ENCODE measurements around the gene ADIPOQ. TPM values are rescaled to one million over a fixed set of nuclear protein-coding genes. Genes with fewer than 3 reads are reported as not detected.
A peak's percentile ranks its signal among the peaks of the same experiment; 100 is the strongest.
"Not testable (repeated sequence)": the region's sequence is repeated elsewhere in the genome, so short reads cannot be mapped to it uniquely, and the experiment has no call there.

The ADIPOQ gene
- total and polyA plus RNA-seq, 4 experiments from 2014 or later: not detected

DNA sequence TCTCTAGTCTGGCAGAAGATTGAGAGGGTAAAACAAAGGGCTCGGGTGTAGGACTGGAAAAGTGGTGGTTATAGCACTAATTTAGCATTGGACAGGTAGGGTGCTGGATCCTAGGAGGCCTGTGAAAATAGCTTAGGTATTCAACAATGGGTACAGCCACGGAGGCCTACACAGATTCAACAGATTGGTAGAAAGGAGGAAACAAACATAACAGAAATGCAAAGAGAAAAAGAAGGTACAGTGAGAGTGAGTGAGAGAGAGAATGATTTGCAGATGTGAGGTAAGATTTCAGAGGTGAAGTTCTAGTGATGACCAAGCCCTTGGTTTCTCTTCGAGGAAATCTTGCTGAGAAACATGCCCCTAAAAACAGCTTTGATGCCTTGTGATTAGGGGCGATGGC is 37.9 kb downstream of the ADIPOQ start:
- Histone ChIP-seq H3K36me3 (ENCODE audit: insufficient read depth, low read length) (no peaks in the 10 kb centered on the region), H3K9me3 (ENCODE audit: control insufficient read depth in 1 of 2, low read length in 2 of 2) (no peaks in the 10 kb centered on the region), H3K4me1 (ENCODE audit: insufficient read depth, low read length) (peaks cover 45% of the 10 kb centered on the region), H3K27ac (ENCODE audit: low read depth, low read length) (no peak overlapping the region), H3K4me3 (ENCODE audit: low read length in 2 of 2) (no peak overlapping the region), H3K27me3 (ENCODE audit: insufficient read depth, low read length) (no peaks in the 10 kb centered on the region)
- intact Hi-C loops (cut with micrococcal nuclease): no loop called here
- H3K27me3 Mint-ChIP-seq: no peaks in the 10 kb centered on the region
- peaks cover 30 to 48% (median 40%) of the 10 kb centered on the region in 4 donors for H3K4me1 Mint-ChIP-seq
- ChIA-PET CTCF (ENCODE audit: partially characterized antibody) (interaction anchor here (0.7 to 2.0 kb wide), 6 partner anchors 8 to 259 kb away, joined by 3 to 6 read pairs (median 4); partner anchors contain the start of genes RPL39L and ST6GAL1), POLR2A (ENCODE audit: partially characterized antibody) (interaction anchor here (0.7 to 3.7 kb wide), 8 partner anchors 9 to 105 kb away, joined by 3 to 36 read pairs (median 7); partner anchors contain the start of genes EIF4A2 and ST6GAL1)
- no peak for DNase-seq
- H3K9me3 Mint-ChIP-seq: peaks cover 0 to 7% (median 2%) of the 10 kb centered on the region in 8 donors
- peak overlapping the region; percentile 30 to 83 (median 67) for H3K4me3 Mint-ChIP-seq
- peak overlapping the region; percentile 15 to 89 (median 68) for H3K27ac Mint-ChIP-seq
- H3K36me3 Mint-ChIP-seq: peaks cover 0 to 8% of the 10 kb centered on the region in 2 donors

DNA sequence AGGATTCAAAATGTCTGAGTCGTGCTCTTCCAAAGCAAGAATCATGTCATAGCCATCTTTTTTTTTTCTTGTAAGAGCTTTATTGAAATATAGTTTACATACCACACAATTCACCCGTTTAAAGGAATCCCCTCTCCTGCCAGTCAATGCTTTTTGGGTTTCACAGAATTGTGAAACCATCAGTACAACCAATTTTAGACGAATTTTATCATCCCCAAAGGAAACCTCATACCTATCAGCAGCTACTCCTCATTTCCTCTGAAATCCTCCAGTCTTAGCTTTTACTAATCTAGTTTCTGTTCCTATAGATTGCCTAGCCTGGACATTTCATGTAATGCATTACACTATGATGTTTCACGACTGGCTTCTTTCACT is 39.6 kb downstream of the ADIPOQ start:
- peaks cover 45% of the 10 kb centered on the region for H3K4me1 ChIP-seq (ENCODE audit: insufficient read depth, low read length)
- H3K27me3 Mint-ChIP-seq: no peaks in the 10 kb centered on the region
- no peak overlapping the region for H3K4me3 ChIP-seq (ENCODE audit: low read length in 2 of 2)
- H3K4me1 Mint-ChIP-seq: peaks cover 30 to 55% (median 40%) of the 10 kb centered on the region in 4 donors
- H3K36me3 ChIP-seq (ENCODE audit: insufficient read depth, low read length): no peaks in the 10 kb centered on the region
- no peak for DNase-seq
- no peaks in the 10 kb centered on the region for H3K27me3 ChIP-seq (ENCODE audit: insufficient read depth, low read length)
- H3K27ac ChIP-seq (ENCODE audit: low read depth, low read length): no peak overlapping the region
- ChIA-PET POLR2A (ENCODE audit: partially characterized antibody) (interaction anchor here (0.8 to 3.7 kb wide), 5 partner anchors 10 to 146 kb away, joined by 3 to 36 read pairs (median 6); partner anchors contain the start of gene ST6GAL1), CTCF (ENCODE audit: partially characterized antibody) (interaction anchor here (0.7 to 1.2 kb wide), 3 partner anchors 10 to 231 kb away, joined by 3 to 4 read pairs (median 3); no protein-coding TSS in a partner anchor)
- H3K36me3 Mint-ChIP-seq: peaks cover 0 to 8% of the 10 kb centered on the region in 2 donors
- H3K9me3 ChIP-seq (ENCODE audit: control insufficient read depth in 1 of 2, low read length in 2 of 2): no peaks in the 10 kb centered on the region
- H3K9me3 Mint-ChIP-seq: peaks cover 0 to 7% (median 2%) of the 10 kb centered on the region in 8 donors
- peak overlapping the region in 4 of 7 donors; percentile 2 to 82 (median 60) for H3K27ac Mint-ChIP-seq
- peak overlapping the region in 7 of 8 donors; percentile 21 to 84 (median 54) for H3K4me3 Mint-ChIP-seq
- intact Hi-C loops (cut with micrococcal nuclease): loop anchor here (2.0 kb wide), 1 partner anchor 51 kb away; no protein-coding TSS in a partner anchor

DNA sequence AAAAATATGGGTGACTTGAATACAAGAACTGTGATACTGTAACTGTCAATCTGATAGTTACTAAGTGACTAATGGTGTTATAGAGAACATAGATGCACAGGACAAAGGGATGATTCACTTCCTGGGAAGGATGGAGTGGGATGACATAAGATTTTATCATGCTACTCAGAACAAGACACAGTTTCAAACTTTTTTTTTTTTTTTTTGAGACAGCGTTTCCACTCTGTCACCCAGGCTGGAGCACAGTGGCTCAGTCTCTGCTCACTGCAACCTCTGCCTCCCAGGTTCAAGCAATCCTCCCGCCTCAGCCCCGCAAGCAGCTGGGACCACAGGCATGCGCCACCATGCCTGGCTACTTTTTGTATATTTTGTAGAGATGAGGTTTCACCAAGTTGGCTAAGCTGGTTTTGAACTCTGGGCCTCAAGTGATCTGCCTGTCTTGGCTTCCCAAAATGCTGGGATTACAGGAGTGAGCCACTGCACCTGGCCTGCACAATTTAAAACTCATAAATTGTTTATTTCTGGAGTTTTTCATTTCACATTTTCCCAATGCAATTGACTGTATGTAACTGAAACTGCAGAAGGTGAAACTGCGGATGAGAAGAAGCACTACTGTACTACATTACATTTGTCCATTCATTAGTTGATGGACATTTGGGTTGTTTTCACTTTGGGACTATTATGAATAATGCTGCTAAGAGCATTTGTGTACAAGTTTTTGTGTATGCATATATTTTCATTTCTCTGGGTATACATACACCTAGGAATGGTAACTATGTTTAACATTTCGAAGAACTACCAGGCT is 40.6 kb downstream of the ADIPOQ start:
- no peaks in the 10 kb centered on the region for H3K27me3 ChIP-seq (ENCODE audit: insufficient read depth, low read length)
- no peak for DNase-seq
- H3K9me3 ChIP-seq (ENCODE audit: control insufficient read depth in 1 of 2, low read length in 2 of 2): no peaks in the 10 kb centered on the region
- Mint-ChIP-seq H3K27me3 (no peaks in the 10 kb centered on the region), H3K36me3 (peaks cover 0 to 8% of the 10 kb centered on the region in 2 donors), H3K9me3 (peaks cover 0 to 7% (median 2%) of the 10 kb centered on the region in 8 donors), H3K4me1 (peaks cover 30 to 55% (median 40%) of the 10 kb centered on the region in 4 donors), H3K4me3 (peak overlapping the region in 6 of 8 donors; percentile 17 to 77 (median 39)), H3K27ac (peak overlapping the region in 5 of 7 donors; percentile 11 to 26 (median 17))
- intact Hi-C loops (cut with micrococcal nuclease): loop anchor here (2.0 kb wide), 1 partner anchor 50 kb away; no protein-coding TSS in a partner anchor
- H3K27ac ChIP-seq (ENCODE audit: low read depth, low read length): no peak overlapping the region
- ChIA-PET CTCF (ENCODE audit: partially characterized antibody) (interaction anchor here (0.7 to 1.2 kb wide), 3 partner anchors 11 to 230 kb away, joined by 3 to 4 read pairs (median 3); no protein-coding TSS in a partner anchor), POLR2A (ENCODE audit: partially characterized antibody) (interaction anchor here (1.4 to 3.7 kb wide), 4 partner anchors 26 to 145 kb away, joined by 3 to 36 read pairs (median 6); partner anchors contain the start of gene ST6GAL1)
- peaks cover 45% of the 10 kb centered on the region for H3K4me1 ChIP-seq (ENCODE audit: insufficient read depth, low read length)
- H3K36me3 ChIP-seq (ENCODE audit: insufficient read depth, low read length): no peaks in the 10 kb centered on the region
- no peak overlapping the region for H3K4me3 ChIP-seq (ENCODE audit: low read length in 2 of 2)

DNA sequence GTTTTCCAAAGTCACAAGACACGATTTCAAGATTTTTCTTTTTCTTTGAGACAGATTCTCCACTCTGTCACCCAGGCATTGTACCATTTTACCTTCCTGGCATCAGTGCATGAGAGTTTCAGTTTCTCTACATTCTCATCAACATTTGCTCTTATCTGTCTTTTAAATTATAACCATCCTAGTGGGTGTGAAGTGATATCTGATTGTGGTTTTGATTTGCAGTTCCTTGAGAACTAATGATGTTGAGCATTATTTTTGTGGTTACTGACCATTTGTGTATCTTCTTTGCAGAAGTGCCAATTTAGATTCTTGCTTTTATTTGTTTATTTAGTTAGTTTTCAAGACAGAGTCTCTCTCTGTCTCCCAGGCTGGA is 41.2 kb downstream of the ADIPOQ start:
- no peaks in the 10 kb centered on the region for H3K9me3 ChIP-seq (ENCODE audit: control insufficient read depth in 1 of 2, low read length in 2 of 2)
- DNase-seq: no peak
- no peaks in the 10 kb centered on the region for H3K27me3 ChIP-seq (ENCODE audit: insufficient read depth, low read length)
- ChIA-PET POLR2A (ENCODE audit: partially characterized antibody) (interaction anchor here (1.9 to 3.7 kb wide), 2 partner anchors 25 to 49 kb away, joined by 5 to 36 read pairs; partner anchors contain the start of gene ST6GAL1), CTCF (ENCODE audit: partially characterized antibody) (no interaction called here)
- peaks cover 0 to 7% (median 2%) of the 10 kb centered on the region in 8 donors for H3K9me3 Mint-ChIP-seq
- H3K27me3 Mint-ChIP-seq: no peaks in the 10 kb centered on the region
- peaks cover 0 to 8% of the 10 kb centered on the region in 2 donors for H3K36me3 Mint-ChIP-seq
- no peak overlapping the region for H3K4me3 ChIP-seq (ENCODE audit: low read length in 2 of 2)
- peak overlapping the region in 5 of 7 donors; percentile 11 to 26 (median 17) for H3K27ac Mint-ChIP-seq
- no peak overlapping the region for H3K27ac ChIP-seq (ENCODE audit: low read depth, low read length)
- peaks cover 45% of the 10 kb centered on the region for H3K4me1 ChIP-seq (ENCODE audit: insufficient read depth, low read length)
- peaks cover 30 to 55% (median 40%) of the 10 kb centered on the region in 4 donors for H3K4me1 Mint-ChIP-seq
- intact Hi-C loops (cut with micrococcal nuclease): loop anchor here (2.0 kb wide), 1 partner anchor 49 kb away; no protein-coding TSS in a partner anchor
- no peaks in the 10 kb centered on the region for H3K36me3 ChIP-seq (ENCODE audit: insufficient read depth, low read length)
- peak overlapping the region in 7 of 8 donors; percentile 14 to 77 (median 37) for H3K4me3 Mint-ChIP-seq

DNA sequence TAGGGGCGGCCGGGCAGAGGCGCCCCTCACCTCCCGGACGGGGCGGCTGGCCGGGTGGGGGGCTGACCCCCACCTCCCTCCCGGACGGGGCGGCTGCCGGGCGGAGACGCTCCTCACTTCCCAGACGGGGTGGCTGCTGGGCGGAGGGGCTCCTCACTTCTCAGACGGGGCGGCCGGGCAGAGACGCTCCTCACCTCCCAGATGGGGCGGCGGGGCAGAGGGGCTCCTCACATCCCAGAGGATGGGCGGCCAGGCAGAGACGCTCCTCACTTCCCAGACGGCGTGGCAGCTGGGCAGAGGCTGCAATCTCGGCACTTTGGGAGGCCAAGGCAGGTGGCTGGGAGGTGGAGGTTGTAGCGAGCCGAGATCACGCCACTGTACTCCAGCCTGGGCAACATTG is 42.4 kb downstream of the ADIPOQ start:
- H3K27ac ChIP-seq (ENCODE audit: low read depth, low read length); intact Hi-C loops (cut with micrococcal nuclease); H3K27ac Mint-ChIP-seq; H3K4me3 Mint-ChIP-seq; H3K4me3 ChIP-seq (ENCODE audit: low read length in 2 of 2); H3K27me3 ChIP-seq (ENCODE audit: insufficient read depth, low read length); H3K9me3 ChIP-seq (ENCODE audit: control insufficient read depth in 1 of 2, low read length in 2 of 2); H3K36me3 ChIP-seq (ENCODE audit: insufficient read depth, low read length); H3K9me3 Mint-ChIP-seq; POLR2A ChIA-PET (ENCODE audit: partially characterized antibody); DNase-seq; H3K36me3 Mint-ChIP-seq; CTCF ChIA-PET (ENCODE audit: partially characterized antibody); H3K27me3 Mint-ChIP-seq: not testable (repeated sequence)
- H3K4me1 Mint-ChIP-seq: peaks cover 28 to 46% (median 33%) of the 10 kb centered on the region in 4 donors
- peaks cover 37% of the 10 kb centered on the region for H3K4me1 ChIP-seq (ENCODE audit: insufficient read depth, low read length)

DNA sequence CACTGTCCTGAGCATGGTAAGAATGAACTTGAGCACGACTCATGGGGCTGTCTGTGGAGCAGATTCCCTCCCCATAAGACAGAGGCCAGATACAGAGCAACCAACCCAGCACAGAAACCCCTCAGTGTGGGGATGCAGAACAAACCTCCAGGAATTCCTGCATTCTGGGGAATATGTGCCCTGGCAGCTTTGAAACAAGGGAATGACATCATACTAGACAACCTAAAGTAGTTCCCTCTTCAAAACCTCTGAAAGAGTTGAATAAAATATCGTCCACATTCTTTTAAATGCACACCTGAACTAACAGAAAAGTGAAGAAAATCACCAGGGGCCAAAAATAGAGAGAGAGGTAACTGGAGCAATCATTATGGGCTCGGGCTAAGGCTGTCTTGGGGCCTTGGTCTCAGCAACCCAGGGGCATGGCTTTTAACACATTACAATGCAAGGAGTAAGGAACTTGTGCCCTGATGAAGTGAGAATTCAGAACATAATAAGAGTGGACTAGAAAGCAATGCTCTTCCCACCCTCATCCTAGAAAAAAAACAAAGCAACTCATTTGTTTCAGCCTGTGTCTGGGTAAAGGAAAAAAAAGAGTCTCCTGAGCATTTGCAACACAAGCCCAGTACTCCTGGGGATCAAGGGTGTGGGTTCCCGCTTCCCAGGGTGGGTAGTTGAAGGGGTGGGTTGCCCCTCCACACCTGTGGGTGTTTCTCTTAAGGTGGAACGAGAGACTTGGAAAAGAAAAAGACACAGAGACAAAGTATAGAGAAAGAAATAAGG is 43.9 kb downstream of the ADIPOQ start:
- CTCF ChIA-PET (ENCODE audit: partially characterized antibody): no interaction called here
- H3K27ac ChIP-seq (ENCODE audit: low read depth, low read length): no peak overlapping the region
- Mint-ChIP-seq H3K27ac (peak overlapping the region in 1 of 7 donors; percentile 36), H3K27me3 (no peaks in the 10 kb centered on the region), H3K36me3 (peaks cover 0 to 8% of the 10 kb centered on the region in 2 donors), H3K9me3 (peaks cover 0 to 7% (median 2%) of the 10 kb centered on the region in 8 donors), H3K4me3 (no peak overlapping the region), H3K4me1 (peaks cover 17 to 34% (median 22%) of the 10 kb centered on the region in 4 donors)
- no peaks in the 10 kb centered on the region for H3K27me3 ChIP-seq (ENCODE audit: insufficient read depth, low read length)
- H3K4me1 ChIP-seq (ENCODE audit: insufficient read depth, low read length): peaks cover 25% of the 10 kb centered on the region
- no peaks in the 10 kb centered on the region for H3K9me3 ChIP-seq (ENCODE audit: control insufficient read depth in 1 of 2, low read length in 2 of 2)
- no peak for DNase-seq
- H3K36me3 ChIP-seq (ENCODE audit: insufficient read depth, low read length): no peaks in the 10 kb centered on the region
- intact Hi-C loops (cut with micrococcal nuclease): no loop called here
- POLR2A ChIA-PET (ENCODE audit: partially characterized antibody): interaction anchor here (0.7 kb wide), 1 partner anchor 23 kb away, joined by 3 read pairs; no protein-coding TSS in a partner anchor
- no peak overlapping the region for H3K4me3 ChIP-seq (ENCODE audit: low read length in 2 of 2)
